ENCODE measurements around the gene VENTX. TPM values are rescaled to one million over a fixed set of nuclear protein-coding genes. Genes with fewer than 3 reads are reported as not detected.

Gene VENTX
- total RNA-seq, 3 donors from 2014 or later, result 0.09 to 1.2 (median 0.36) TPM

DNA sequence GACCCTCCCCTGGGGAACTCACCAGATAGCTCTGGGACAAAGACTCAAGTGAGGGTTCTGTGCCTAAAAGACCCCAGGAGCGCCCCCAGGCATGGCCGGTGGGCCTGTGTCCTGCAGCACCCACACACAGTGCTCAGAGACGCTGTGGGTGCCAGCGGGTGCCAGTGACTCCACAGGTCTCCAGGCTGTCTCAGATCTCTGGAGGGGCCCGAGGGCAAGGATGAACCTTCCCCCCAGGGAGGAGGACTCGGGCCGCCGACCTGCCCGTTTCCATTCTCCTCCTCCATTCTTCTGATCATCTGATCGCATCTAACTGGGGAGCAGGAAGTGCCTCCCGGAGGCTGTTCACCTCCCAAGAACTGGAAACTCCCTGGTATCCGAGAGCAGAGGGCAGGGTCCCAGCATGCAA is 38.0 kb downstream of the VENTX start:
- Histone ChIP-seq H3K4me3 (no peak overlapping the region), H3K4me1 (ENCODE audit: low read depth) (peaks cover 8% of the 10 kb centered on the region), H3K36me3 (ENCODE audit: low read depth) (no peaks in the 10 kb centered on the region), H3K9me3 (no peaks in the 10 kb centered on the region)
- TF ChIP-seq, protein P1, sequence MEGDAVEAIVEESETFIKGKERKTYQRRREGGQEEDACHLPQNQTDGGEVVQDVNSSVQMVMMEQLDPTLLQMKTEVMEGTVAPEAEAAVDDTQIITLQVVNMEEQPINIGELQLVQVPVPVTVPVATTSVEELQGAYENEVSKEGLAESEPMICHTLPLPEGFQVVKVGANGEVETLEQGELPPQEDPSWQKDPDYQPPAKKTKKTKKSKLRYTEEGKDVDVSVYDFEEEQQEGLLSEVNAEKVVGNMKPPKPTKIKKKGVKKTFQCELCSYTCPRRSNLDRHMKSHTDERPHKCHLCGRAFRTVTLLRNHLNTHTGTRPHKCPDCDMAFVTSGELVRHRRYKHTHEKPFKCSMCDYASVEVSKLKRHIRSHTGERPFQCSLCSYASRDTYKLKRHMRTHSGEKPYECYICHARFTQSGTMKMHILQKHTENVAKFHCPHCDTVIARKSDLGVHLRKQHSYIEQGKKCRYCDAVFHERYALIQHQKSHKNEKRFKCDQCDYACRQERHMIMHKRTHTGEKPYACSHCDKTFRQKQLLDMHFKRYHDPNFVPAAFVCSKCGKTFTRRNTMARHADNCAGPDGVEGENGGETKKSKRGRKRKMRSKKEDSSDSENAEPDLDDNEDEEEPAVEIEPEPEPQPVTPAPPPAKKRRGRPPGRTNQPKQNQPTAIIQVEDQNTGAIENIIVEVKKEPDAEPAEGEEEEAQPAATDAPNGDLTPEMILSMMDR (IDR thresholded peaks at IDR 0.05), result no peak
- DNase-seq, result no peak
- peak; percentile 6 for ATAC-seq
- intact Hi-C loops (cut with DNase I, micrococcal nuclease), result no loop called here

DNA sequence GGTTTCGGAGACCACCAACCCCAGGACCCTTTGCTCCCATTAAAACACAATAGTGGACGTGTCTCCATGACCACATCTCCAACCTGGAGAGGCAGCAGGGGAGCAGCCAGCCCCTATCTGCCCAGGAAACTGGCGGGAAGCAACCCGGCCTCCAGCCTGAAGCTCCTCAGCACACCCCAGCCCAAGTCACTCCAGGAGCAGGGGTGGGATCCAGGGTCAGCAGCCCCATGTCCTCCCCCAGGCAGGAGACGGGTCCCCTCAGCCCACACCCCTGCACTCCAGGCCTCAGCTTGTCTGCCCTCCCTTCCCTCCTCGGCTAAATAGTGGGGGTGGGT is 38.4 kb downstream of the VENTX start:
- DNase-seq, result no peak
- intact Hi-C loops (cut with DNase I, micrococcal nuclease), result no loop called here
- ATAC-seq, result no peak
- TF ChIP-seq, protein P1 (IDR thresholded peaks at IDR 0.05), result no peak
- Histone ChIP-seq H3K9me3 (no peaks in the 10 kb centered on the region), H3K36me3 (ENCODE audit: low read depth) (no peaks in the 10 kb centered on the region), H3K4me1 (ENCODE audit: low read depth) (peaks cover 8% of the 10 kb centered on the region), H3K4me3 (no peak overlapping the region)

DNA sequence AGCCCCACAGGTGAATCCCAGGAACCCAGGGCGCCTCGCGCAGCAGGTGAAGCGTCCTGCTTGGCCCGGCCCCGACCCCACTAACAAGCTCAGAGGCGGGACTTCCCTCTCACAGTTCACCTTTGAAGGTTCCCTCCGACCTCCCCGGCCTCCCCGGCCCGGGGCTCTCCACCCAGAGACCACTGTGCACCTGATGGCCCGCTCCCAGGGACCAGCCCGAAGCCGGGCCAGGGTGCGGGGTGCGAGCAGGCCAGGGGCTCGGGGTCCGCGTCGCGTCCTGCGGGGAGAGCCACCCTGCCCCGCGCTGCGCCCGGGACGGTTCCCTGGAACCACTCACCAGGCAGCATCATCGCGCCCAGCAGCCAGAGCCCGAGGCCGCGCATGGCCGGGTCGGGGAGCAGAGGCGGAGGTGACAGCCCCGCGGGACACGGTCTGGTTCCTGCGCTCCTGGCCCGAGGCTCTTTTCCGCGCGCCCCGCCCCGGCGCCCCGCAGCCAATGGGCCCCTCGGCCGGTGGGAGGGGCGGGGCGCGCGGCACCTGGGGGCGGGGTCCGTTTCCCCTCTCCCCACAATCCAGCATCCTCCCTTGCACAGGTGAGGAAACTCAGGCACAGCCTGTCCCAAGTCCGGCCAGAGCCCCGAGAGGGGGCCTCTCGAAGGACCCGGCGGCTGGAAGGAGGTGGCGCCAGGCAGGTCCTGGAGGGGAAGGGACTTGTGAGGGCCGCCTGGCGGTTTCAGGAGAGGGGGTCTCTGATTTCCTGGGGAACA is 39.0 kb downstream of the VENTX start, which contains the start of gene ADAM8:
TSS of gene ADAM8 (minus strand) at position 434 of the 767 bp plus-strand sequence. CDS start at position 383, 51 bp downstream.
- intact Hi-C loops (cut with DNase I, micrococcal nuclease), result no loop called here
- TF ChIP-seq, protein P1 (IDR thresholded peaks at IDR 0.05), result no peak
- no peaks in the 10 kb centered on the region for H3K36me3 ChIP-seq (ENCODE audit: low read depth)
- DNase-seq (peak; percentile 55 to 85 (median 71)), ATAC-seq (peak; percentile 53)
- H3K4me1 ChIP-seq (ENCODE audit: low read depth), result peaks cover 8% of the 10 kb centered on the region
- H3K4me3 ChIP-seq, result no peak within 1 kb of the TSS
- no peaks in the 10 kb centered on the region for H3K9me3 ChIP-seq

DNA sequence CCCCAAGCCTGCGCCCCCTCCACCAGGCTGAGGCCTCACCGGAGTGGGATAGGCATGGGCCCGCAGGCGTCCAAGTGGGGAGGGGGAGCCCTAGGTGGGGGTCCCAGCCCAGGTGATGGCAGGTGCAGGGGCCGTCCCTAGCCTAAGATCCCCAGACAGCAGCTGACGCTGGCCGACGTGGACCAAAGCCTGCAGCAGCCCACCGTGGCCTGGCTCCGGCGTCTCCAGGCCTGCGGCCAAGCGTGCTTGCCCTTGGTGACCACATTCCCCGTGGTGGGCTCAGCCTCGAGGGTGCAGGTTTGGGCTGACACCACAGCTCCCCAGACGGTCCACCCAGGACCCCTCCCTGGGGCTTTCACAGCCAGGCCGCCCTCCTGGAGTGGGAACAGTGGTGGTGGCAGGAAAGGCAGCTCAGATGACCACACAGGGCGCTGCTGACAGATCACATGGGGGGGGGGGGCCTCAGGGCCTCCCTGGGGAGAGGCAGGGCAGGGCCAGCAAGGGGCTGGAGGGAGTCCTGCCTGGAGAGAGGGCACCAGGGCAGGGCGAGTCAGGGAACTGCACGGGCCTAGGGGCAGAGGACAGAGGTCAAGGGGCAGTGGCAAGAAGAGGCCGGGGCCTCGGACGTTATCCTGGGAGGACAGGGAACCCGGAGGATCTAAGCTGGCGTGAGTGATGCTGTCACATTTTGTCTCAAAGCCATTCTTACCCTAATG is 39.8 kb downstream of the VENTX start:
- Histone ChIP-seq H3K4me1 (ENCODE audit: low read depth) (peaks cover 8% of the 10 kb centered on the region), H3K4me3 (no peak overlapping the region), H3K9me3 (no peaks in the 10 kb centered on the region), H3K36me3 (ENCODE audit: low read depth) (no peaks in the 10 kb centered on the region)
- TF ChIP-seq, protein P1 (IDR thresholded peaks at IDR 0.05), result no peak
- ATAC-seq (no peak), DNase-seq (peak in 1 of 3 donors; percentile 65)
- intact Hi-C loops (cut with DNase I, micrococcal nuclease), result no loop called here

DNA sequence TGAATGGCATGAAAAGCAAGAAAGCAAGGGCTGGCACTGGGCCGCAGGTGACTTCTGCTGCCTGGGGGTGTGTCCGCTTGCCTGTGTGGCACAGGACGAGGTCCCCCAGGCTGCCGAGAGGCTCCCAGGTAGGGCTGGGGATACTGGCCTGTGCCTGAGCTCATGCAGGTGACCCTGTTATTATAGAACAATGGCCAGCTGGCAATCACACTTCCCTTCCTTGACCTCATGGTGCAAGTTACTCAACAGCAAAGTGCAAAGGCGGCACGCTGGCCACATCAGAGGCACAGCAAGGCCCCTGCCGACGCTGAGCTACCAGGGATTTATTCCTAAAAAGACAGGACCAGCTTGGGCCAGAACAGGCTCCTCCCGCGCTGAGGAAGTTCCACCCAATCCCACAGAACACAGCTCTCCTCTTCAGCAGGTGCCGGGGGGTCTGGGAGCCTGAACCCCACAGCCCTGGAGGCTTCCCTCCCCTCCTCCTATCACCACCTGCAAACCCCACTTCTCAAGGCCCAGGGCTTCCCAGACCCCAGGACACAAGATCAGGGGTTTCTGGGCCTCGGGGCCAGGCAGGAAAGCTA is 40.4 kb downstream of the VENTX start:
- intact Hi-C loops (cut with DNase I, micrococcal nuclease), result no loop called here
- Histone ChIP-seq H3K36me3 (ENCODE audit: low read depth) (peaks cover 4% of the 10 kb centered on the region), H3K4me1 (ENCODE audit: low read depth) (peaks cover 8% of the 10 kb centered on the region), H3K4me3 (no peak overlapping the region), H3K9me3 (no peaks in the 10 kb centered on the region)
- TF ChIP-seq, protein P1 (IDR thresholded peaks at IDR 0.05), result no peak
- ATAC-seq (no peak), DNase-seq (no peak)

All from mucosa of descending colon (tissue), 3 donors.